ENCODE measurements around the gene DMRT1. TPM values are rescaled to one million over a fixed set of nuclear protein-coding genes. Genes with fewer than 3 reads are reported as not detected.
"Not testable (repeated sequence)": the region's sequence is repeated elsewhere in the genome, so short reads cannot be mapped to it uniquely, and the experiment has no call there.

DMRT1 gene
- total RNA-seq, 4 donors from 2014 or later, result not detected

DNA sequence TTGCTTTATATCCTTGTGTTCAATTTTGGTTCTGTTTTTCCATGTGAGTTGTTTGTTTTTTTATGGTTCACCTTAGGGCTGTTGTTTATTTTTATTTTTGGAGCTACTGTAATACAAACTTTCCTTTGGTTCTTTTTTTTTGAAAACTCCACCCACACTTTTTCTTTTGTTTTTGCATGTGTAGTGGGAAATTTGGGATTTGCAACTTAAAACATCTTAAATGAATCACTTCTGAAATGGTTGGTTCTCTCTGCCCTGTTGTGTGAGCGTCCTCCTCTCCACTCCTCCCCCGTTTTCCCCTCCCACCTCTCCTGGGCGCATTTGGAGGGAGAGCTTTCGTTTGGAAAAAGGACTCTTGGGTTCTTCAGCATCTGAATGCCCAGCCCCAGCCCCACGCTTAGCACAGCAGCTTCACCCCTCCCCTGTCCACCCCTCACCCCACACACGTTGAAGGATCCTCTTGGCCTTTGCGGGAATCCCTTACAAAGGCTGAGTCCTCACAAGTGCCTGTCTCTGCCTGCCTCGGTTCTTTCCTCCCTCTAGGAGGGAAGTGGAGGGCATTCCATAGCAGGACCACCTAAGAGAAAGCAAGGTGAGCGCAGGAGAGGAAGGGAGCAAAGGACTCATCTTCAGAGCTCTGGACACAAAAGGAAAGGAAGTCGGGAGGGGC, 67.2 kb downstream of the DMRT1 start:
- H3K27me3 ChIP-seq, result peaks cover 0 to 3% of the 10 kb centered on the region in 2 donors
- no peak for TF ChIP-seq POLR2A (IDR thresholded peaks at IDR 0.05)
- TF ChIP-seq, protein P1, sequence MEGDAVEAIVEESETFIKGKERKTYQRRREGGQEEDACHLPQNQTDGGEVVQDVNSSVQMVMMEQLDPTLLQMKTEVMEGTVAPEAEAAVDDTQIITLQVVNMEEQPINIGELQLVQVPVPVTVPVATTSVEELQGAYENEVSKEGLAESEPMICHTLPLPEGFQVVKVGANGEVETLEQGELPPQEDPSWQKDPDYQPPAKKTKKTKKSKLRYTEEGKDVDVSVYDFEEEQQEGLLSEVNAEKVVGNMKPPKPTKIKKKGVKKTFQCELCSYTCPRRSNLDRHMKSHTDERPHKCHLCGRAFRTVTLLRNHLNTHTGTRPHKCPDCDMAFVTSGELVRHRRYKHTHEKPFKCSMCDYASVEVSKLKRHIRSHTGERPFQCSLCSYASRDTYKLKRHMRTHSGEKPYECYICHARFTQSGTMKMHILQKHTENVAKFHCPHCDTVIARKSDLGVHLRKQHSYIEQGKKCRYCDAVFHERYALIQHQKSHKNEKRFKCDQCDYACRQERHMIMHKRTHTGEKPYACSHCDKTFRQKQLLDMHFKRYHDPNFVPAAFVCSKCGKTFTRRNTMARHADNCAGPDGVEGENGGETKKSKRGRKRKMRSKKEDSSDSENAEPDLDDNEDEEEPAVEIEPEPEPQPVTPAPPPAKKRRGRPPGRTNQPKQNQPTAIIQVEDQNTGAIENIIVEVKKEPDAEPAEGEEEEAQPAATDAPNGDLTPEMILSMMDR (IDR thresholded peaks at IDR 0.05), result no peak
- H3K36me3 ChIP-seq, result no peaks in the 10 kb centered on the region
- H3K27ac ChIP-seq, result no peak overlapping the region
- H3K9me3 ChIP-seq, result no peaks in the 10 kb centered on the region
- intact Hi-C loops (cut with DNase I; ENCODE audit: low total_unique reads), result no loop called here
- no peak overlapping the region for H3K4me3 ChIP-seq
- no peak for DNase-seq
- no peaks in the 10 kb centered on the region for H3K4me1 ChIP-seq

DNA sequence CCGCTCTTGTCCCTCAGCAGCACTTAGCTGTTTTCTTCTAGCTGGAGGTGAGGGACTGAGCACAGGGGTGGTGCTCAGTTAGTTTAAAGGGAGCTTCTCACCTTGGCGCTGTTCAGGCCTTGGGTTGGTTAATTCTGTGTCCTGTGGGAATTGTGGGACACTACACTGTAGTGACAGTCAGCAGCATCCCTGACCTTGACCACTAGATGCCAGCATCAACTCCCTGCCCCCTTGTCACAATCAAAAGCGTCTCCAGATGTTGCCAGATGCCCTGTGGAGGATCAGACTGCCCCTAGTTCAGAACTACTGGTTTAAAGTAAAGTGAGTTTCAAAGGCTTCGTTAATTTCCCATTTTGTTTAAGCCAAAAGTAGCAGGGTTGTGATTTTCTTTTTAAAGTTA, 69.5 kb downstream of the DMRT1 start:
- Histone ChIP-seq H3K4me1 (no peaks in the 10 kb centered on the region), H3K4me3 (no peak overlapping the region), H3K9me3 (no peaks in the 10 kb centered on the region), H3K27me3 (peaks cover 0 to 3% of the 10 kb centered on the region in 2 donors), H3K27ac (no peak overlapping the region), H3K36me3 (no peaks in the 10 kb centered on the region)
- TF ChIP-seq POLR2A (IDR thresholded peaks at IDR 0.05), result no peak
- TF ChIP-seq, protein P1 (IDR thresholded peaks at IDR 0.05), result no peak
- DNase-seq, result no peak
- intact Hi-C loops (cut with DNase I; ENCODE audit: low total_unique reads), result no loop called here

DNA sequence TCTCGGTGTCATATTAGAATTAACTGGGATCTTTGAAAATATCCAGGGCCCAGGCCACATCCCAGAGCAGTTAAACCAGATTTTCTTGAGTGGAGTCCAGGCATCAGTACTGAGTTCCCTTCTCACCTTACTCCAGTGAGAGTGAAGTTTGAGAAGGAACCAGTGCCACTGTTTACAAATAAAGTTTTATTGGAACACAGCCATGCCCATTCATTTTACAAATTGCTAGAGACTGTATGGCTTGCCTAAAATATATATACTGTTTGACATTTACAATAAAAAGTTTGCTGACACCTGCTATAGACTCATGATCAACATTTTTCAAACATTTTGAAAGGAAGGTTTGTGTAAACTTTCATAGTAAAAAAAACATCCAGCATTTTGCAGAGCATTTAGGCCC, 71.3 kb downstream of the DMRT1 start:
- no peak for DNase-seq
- intact Hi-C loops (cut with DNase I; ENCODE audit: low total_unique reads), result no loop called here
- Histone ChIP-seq H3K27ac (no peak overlapping the region), H3K9me3 (no peaks in the 10 kb centered on the region), H3K27me3 (peaks cover 0 to 3% of the 10 kb centered on the region in 2 donors), H3K36me3 (no peaks in the 10 kb centered on the region), H3K4me1 (no peaks in the 10 kb centered on the region), H3K4me3 (no peak overlapping the region)
- TF ChIP-seq, protein P1 (IDR thresholded peaks at IDR 0.05), result no peak
- no peak for TF ChIP-seq POLR2A (IDR thresholded peaks at IDR 0.05)

DNA sequence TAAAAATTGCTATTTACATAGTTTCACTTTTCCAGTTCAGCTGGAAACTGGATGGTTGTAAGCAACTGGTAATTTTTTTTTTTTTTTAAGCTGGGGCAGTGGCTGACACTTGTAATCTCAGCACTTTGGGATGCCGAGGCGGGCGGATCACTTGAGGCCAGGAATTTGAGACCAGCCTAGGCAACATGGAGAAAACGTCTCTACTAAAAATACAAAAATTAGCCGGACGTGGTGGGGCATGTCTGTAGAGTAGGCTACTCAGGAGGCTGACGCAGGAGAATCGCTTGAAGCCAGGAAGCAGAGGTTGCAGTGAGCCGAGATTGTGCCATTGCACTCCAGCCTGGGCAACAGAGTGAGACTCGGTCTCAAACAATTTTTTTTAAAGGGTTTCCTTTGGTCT, 72.0 kb downstream of the DMRT1 start:
- H3K27ac ChIP-seq; H3K4me3 ChIP-seq; intact Hi-C loops (cut with DNase I; ENCODE audit: low total_unique reads); H3K4me1 ChIP-seq; H3K9me3 ChIP-seq; H3K36me3 ChIP-seq; DNase-seq; H3K27me3 ChIP-seq: not testable (repeated sequence)

DNA sequence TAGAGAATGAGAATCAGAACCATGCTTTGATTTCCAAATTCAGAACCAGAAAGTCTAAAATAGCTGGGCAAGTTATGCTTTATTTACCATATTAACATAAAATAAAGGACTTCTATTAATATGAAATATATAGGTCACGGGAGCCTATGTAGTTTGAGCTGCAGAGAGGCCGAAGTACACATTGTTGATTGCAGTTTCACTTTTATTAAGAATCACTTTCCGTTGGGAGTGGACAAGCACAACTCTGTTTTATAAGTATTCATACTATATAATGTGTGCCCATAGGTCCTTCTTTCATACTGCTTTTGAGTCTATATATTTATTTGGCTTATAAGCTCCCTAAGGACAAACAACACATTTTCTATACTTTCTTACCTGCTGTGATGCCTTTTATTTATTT, 76.2 kb downstream of the DMRT1 start:
- Histone ChIP-seq H3K36me3 (no peaks in the 10 kb centered on the region), H3K27ac (no peak overlapping the region), H3K4me3 (no peak overlapping the region), H3K4me1 (no peaks in the 10 kb centered on the region), H3K9me3 (no peaks in the 10 kb centered on the region), H3K27me3 (no peaks in the 10 kb centered on the region)
- TF ChIP-seq, protein P1 (IDR thresholded peaks at IDR 0.05), result no peak
- no peak for TF ChIP-seq POLR2A (IDR thresholded peaks at IDR 0.05)
- intact Hi-C loops (cut with DNase I; ENCODE audit: low total_unique reads), result no loop called here
- DNase-seq, result no peak

DNA sequence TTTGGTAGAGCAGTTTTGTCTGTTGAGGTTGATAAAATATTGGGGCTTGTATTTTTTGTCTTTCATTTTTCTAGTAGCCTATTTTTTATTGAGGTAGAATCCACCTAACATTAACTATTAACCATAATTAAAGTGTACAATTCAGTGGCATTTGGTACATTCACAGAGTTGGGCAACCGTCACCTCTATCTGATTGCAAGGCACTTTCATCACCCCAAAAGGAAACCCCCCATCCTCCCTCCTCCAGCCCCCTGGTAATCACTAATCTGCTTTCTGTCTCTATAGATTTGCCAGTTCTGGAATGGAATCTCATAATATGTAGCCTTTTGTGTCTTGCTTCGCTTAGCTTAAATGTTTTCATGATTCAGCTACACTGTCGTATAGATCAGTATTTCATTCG, 79.4 kb downstream of the DMRT1 start:
- TF ChIP-seq, protein P1 (IDR thresholded peaks at IDR 0.05), result no peak
- TF ChIP-seq POLR2A (IDR thresholded peaks at IDR 0.05), result no peak
- no peaks in the 10 kb centered on the region for H3K4me1 ChIP-seq
- H3K4me3 ChIP-seq, result no peak overlapping the region
- no peaks in the 10 kb centered on the region for H3K9me3 ChIP-seq
- intact Hi-C loops (cut with DNase I; ENCODE audit: low total_unique reads), result no loop called here
- H3K27ac ChIP-seq, result no peak overlapping the region
- H3K36me3 ChIP-seq, result no peaks in the 10 kb centered on the region
- no peaks in the 10 kb centered on the region for H3K27me3 ChIP-seq
- DNase-seq, result no peak

Data from uterus (tissue), 4 donors.